DMS79 (cell line): ENCODE results near the gene WDHD1.
A peak's percentile ranks its signal among the peaks of the same experiment; 100 is the strongest.
"Not testable (repeated sequence)": the region's sequence is repeated elsewhere in the genome, so short reads cannot be mapped to it uniquely, and the experiment has no call there.

Source experiments
- DNase-seq: peaks from one replicate; lab custom pipeline; 2025; lab: John Stamatoyannopoulos, UW

Gene WDHD1

DNA sequence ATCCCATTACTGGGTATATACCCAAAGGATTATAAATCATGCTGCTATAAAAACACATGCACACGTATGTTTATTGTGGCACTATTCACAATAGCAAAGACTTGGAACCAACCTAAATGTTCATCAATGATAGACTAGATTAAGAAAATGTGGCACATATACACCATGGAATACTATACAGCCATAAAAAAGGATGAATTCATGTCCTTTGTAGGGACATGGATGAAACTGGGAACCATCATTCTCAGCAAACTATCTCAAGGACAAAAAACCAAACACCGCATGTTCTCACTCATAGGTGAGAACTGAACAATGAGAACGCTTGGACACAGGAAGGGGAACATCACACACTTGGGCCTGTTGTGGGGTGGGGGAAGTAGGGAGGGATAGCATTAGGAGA is 73.3 kb downstream of the WDHD1 start:
- DNase-seq = not testable (repeated sequence)

DNA sequence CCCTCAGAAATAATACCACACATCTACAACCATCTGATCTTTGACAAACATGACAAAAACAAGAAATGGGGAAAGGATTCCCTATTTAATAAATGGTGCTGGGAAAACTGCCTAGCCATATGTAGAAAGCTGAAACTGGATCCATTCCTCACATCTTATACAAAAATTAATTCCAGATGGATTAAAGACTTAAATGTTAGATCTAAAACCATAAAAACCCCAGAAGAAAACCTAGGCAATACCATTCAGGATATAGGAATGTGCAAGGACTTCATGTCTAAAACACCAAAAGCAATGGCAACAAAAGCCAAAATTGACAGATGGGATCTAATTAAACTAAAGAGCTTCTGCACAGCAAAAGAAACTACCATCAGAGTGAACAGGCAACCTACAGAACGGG is 74.1 kb downstream of the WDHD1 start:
- DNase-seq = not testable (repeated sequence)

DNA sequence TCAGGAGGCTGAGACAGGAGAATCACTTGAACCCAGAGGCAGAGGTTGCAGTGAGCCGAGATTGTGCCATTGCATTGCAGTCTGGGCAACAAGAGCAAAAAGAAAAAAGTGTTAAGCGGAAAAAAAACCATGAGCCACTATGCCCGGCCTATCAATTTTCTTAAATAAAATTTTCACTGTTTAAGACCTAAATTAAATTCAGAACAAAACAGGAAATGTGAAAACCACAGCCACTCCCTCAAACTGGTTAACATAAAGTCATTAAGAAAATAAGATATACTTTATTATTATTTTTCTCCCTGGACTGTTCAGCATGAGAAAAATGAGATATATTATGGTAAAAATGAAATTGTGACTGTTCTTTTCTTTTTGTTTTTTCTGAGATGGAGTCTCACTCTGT is 79.7 kb downstream of the WDHD1 start:
- no peak for DNase-seq

DNA sequence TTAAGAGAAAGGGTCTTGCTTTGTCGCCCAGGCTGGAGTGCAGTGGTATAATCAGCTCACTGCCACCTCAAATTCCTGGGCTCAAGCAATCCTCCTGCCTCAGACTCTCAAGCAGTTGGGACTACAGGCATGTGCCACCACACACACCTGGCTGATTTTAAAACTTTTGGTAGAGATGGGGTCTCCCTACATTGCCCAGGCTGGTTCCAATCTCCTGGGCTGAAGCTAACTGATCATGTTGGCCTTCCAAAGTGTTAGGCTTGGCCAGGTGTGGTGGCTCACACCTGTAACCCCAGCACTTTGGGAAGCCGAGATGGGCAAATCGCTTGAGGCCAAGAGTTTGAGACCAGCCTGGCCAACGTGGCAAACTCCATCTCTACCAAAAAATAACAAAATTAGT is 80.4 kb downstream of the WDHD1 start:
- no peak for DNase-seq

DNA sequence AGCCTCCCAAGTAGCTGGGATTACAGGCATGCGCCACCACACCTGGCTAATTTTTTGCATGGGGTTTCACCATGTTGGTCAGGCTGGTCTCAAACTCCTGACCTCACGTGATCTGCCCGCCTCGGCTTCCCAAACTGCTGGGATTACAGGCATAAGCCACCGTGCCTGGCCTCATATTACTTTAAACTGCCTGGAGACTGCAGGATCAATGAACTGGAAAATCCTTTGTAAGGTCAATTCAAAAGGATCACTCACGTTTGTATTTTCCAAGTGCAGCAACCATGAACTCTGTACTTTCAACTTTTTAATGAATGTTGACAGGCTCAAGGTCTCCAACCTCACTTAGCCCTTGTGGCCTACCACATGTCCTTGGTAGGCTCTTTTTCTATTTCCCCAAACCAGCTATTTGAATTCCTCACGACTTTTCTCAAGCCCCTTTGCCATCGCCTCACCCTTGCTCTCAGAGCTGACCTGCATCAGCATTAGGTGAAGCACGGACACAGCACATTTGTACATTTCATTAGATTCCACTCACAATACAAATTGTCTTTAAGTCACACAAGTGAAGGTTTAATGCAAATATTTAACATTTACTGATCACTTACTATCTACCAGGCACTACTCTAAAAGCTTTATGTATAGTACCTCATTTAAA is 82.0 kb downstream of the WDHD1 start:
- no peak for DNase-seq

DNA sequence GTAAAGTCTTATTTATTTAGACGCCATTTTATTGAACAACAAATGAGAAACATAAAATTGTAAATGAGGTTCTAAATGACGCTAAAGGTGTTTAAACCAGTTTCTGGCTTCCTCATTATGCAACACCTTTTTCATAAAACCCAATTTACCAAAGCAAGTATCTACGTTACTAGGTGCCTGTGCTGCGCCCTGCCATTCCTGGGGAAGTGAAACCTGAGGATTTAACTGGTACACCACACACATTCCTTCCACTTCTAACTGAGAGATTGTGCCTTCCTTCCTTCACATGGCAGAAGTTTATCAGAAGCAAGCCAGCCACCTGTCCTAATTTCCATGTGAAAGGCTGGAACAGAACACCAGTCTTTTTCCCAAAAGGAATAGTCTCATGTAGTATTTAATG is 84.0 kb downstream of the WDHD1 start:
- no peak for DNase-seq

DNA sequence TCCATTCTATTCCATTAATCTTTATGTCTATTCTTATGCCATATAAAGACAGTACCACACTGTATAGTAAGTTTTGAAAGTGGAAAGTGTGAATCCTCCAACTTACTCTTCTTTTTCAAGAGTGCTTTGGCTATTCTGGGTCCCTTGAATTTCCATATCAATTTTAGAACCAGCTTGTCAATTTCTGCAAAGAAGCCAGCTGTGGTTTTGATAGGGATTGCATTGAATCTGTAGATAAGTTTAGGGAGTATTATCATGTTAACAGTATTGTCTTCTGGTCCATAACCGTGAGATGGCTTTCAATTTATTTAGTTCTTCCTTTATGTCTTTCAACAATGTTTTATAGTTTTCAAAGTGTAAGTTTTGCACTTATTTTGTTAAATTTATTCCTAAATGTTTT is 90.1 kb downstream of the WDHD1 start:
- DNase-seq = no peak

DNA sequence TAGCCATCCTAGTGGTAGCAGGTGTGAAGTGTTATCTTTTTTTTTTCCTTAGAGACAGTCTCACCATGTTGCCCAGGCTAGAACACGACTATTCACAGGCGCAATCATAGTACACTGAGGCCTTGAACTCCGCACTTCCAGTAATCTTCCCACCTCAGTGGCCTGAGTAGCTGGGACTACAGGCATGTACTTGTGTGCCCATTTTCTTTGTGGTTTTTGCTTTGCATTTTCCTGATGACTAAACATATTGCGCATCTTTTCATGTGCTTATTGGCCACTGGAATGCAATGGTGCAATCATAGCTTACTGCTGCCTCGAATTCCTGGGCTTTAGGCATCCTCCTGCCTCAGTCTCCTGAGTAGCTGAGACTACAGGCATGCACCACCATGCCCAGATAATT is 90.9 kb downstream of the WDHD1 start:
- DNase-seq = no peak

DNA sequence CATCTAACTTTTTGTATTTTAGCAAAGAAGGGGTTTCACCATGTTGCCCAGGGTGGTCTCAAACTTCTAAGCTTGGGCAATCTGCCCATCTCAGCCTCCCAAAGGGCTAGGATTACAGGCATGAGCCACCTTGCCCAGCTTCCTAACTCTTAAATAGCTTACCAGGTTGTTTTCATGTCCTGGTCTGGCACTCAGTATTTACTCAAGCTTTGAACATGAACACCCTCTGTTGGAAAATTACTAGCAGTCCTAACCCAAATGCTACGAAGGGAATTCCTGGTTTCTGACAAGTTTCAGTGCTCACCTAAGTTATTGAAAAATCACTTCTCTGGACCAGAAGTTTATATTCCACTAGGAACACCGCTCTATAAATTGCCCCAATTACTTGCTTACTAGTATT is 91.8 kb downstream of the WDHD1 start:
- DNase-seq = no peak

DNA sequence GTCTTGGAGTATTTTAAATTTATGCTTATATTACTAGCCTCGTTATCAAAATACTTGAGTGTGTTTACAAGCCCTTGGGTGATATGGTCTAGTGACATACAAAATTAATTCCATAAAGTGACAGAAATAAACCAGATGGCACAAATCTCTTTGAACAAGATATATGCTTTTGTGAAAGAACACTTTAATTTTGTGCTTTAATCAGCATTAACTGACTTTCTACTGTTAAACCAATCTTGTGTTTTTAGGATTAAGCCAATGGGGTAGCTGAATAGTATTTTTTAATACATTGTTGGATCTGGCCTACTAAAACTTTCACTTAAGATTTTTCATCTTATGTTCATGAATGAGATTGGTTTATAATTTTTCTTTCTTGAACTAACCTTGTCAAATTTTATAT is 93.9 kb downstream of the WDHD1 start:
- DNase-seq = peak; percentile 46

DNA sequence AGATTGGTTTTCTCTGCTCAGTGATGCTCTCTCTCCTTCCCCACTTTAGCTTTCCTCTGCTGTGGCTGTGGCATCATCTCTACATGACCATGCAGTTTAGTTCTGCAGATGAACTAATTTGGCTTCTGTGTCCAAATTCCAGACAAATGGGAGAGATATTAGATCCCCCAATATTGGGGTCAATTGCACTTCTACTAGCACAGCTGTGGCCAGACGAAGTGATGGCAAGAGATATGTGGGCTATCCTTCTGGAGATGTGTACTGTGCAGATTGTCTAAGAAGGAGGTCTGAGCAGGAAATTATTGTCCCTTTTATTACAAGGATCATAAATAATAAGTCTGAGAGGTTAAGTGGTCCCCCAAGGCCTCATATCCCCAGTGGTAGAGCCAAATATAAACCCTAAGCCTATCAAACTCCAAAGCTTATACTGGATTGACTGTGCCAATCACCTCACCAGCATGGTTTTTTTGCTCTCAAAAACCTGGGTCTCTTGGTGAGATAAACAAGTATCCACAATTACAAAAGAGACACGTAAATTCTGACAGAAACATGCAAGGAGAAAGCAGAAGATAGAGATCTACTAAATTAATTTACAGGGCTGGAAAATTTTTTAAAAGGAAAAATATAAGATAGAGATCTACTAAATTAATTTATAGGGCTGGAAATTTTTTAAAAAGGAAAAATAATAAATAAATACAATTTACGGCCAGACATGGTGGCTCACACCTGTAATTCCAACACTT is 95.1 kb downstream of the WDHD1 start:
- DNase-seq = no peak

DNA sequence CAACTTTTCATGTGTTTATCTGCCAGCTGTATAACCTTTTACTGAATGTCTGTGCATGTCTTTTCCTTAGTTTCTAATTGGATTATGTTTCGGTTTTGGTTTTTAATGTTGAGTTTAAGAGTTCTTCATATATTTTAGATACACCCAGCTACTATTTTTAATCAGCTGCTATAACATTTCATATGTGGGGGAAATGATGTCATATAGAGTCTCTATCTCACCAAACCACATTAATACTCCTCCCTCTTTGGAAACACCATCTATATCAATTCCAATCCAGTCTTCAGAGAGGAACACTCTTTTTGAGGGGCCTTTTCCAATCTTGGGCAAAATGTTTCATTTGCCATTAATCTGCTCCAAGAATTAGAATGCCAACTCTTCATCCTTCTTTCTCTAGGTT is 95.8 kb downstream of the WDHD1 start:
- DNase-seq = no peak

DNA sequence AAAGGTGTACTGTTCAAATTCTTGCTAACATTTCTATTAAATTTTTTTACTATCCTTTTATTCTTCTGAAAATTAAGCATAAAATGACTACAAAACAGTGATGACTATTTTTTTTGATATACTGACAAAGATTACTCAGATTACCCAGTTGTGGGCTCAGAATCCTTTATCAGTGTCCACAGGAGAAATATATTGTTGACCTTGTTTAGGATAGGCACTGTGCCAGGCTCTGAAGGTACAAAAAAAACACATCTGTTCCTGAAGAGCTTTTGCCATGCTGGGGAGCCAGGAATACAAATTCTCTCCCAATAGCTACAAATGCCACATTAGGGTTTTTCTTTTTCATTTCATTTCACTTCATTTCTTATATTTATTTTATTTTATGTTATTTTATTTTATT is 97.3 kb downstream of the WDHD1 start:
- DNase-seq = peak; percentile 52

DNA sequence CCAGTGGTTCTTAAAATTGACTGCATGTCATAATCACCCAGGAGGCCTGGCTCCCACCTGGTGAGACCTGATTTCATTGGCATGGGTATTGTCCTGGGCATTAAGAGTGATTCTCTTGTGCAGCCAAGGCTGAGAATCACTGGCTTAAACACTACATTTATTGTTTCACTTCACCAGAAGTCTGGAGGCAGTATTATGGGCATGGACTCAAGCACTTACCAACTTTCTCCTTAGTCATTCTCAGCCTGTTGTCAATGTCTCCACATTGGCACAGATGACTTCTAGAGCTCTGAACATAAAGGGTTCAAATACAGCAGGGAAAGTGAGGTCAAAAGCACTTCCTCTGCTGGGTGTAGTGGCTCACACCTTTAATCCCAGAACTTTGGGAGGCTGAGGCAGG is 98.7 kb downstream of the WDHD1 start:
- no peak for DNase-seq

DNA sequence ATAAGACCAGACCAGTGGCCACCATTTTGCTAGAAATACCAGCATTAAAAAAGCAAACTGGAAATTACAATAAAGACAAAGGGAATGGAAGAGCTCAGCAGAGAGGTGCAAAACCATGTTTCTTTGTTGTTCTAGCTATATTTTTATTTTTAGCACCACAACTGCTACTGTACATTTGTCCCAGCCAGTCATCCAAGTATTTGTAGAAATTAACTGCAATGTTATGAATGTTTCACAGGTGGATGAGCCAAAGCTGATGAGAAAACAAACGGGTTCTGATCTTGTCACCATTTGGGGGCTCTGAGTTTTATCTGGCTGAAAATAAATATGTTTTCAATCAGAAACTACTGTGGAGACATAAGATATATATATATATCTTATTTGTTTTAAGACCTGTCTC is 99.3 kb downstream of the WDHD1 start:
- no peak for DNase-seq

DNA sequence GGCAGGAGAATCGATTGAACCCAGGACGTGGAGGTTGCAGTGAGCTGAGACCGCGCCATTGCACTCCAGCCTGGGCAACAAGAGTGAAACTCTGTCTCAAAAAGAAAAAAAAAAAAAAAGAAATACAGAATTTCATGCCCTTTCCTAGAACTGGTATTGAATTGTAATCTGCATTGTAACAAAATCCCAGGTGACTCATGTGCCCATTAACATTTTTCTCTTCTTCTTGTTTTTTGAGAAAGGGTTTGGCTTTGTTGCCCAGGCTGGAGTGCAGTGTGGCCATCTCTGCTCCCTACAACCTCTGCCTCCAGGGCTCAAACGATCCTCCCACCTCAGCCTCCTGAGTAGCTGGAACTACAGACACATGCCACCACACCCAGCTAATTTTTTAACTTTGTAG is 100.3 kb downstream of the WDHD1 start:
- not testable (repeated sequence) for DNase-seq

DNA sequence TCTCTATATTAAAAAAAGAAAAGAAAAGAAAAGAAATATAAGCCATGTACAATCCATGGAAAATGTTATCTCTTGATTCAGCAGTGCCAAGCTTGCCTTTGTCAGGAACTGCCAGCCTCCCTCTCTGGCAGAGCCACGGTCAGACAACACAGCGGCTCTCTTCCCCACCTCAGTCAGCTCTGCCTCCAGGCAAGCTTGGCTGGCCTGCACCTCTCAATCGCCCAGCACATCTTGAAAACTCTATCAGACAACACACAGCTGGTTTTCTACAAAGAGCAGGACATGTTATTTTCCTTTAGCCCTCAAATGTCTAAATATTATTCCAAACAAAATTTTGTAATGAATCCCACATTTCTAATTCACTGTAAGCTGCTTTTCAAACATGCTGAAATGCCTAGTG is 104.3 kb downstream of the WDHD1 start:
- DNase-seq = no peak

DNA sequence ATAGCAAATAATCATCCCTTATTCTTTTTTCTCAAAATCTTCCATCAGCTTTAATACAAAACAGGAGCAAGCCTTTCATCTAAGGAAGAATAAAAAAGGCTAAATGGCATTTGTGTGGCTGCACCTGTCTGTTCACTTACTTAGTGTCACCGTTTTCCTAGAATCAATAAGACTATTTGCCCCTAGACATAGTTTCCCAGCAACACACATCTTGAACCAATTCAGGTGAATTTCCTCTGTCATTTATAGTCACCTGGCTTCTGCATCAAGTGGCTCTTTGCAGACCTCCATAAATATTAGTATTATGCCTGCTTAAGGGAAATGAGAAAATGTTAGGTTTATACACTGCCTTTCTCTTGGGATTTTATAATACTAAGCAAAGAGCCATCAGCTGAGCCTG is 106.8 kb downstream of the WDHD1 start:
- peak; percentile 91 for DNase-seq

DNA sequence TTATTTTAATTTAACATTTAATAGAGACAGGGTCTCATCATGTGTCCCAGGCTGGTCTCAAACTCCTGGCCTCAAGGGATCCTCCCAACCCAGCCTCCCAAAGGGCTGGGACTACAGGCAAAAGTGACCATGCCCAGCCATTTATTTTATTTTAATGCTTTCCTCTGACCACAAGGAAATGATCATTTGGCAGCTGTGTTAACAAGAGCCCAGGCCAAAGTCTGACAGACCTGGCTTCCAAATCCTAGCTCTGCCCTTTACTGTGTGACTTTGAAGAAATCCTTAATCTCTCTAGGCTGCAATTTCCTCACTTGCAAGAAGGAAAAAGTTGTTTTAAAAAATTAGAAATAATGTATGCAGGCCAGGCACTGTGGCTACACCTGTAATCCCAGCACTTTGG is 107.6 kb downstream of the WDHD1 start:
- no peak for DNase-seq

DNA sequence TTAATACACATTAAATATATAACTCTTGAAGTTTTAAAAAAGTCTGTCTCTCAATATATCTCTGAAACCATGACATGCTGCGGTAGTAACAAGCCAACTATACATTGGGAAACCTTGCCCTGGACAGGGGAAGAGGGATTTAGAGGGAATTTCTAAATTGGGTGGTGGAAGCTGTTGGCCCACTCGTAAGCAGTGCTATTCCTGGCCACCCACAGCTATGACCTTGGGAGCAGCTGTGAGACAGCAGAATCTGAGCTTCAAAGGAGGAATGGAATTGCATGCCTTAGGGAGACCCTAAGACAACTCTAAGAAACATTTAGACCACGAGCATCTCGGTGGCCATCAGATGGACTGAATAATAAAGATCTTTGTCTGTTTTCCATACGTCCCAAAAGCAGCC is 108.5 kb downstream of the WDHD1 start:
- no peak for DNase-seq

DNA sequence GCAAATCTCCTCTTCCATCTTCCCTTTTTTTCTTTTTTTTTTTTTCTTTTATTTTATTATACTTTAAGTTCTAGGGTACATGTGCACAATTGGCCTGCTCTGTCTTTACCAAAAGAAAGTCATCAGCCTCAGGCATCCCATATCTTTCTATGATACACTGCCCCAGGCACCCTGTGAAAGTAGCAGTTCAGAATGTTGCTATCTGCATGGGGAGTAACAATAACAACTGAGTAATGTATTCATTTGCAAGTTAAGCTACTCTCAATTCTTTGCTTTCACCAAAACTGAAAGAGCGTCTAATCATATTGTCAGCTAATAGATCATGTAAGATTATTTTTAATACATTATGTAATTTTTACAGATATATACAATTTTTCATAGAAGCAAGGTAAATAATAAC is 110.8 kb downstream of the WDHD1 start:
- DNase-seq = no peak

DNA sequence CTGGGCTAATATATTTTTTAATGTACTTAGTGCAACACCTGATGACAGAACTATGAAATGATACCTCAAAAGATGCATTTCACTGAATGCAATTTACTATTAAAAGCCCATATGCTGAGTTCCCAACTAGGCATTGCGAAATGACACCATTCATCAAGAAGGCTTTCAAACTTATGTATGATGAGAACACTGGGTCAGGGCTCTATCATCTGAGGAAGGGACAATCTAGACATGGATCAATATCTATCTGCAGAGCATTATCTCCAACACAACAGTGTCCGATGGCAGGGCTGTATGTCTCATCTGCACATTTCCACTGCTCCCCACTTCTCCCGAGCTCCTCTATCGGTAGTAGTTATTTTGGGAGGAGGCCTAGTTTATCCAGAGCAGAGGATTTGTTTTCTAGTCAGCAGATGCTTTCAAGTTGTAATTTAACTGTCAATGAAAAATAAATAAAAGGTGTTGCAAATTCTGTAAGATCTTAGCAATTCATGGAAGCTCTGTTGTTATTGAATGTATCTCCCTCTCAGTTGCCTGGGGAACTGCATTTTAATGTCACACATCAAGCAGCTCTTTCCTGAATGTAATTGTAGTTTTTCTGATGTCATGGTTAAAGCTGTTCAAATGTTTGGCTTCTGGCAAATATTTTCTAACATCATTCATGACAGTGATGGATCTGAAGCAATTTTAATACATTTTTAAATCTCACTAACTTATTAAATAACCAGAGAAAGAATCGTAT is 116.9 kb downstream of the WDHD1 start:
- DNase-seq = no peak

DNA sequence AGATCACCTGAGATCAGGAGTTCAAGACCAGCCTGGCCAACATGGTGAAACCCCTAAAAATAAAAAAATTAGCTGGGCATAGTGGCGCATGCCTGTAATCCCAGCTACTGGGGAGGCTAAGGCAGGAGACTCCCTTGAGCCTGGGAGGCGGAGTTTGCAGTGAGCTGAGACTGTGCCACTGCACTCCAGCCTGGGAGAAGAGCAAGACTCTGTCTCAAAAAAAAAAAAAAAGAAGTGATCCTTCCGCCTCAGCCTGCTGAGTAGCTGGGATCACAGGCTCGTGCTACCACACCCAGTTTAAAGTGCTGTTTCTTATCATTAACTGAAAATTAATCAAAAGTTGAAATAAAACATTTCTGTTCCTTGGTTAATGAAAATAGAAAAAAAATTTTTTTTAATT is 117.9 kb downstream of the WDHD1 start:
- DNase-seq = not testable (repeated sequence)
